Eye (tissue), 1 donor: Measurements from ENCODE around the gene CLDN6.

Experiments used
- DNase-seq: peaks from one replicate; pipeline ENCODE4 v3.0.0-alpha.2; 2015

The CLDN6 gene

GRCh38 chr16:3026609-3027488 lies 8.9 kb upstream of the CLDN6 start:
- no peak for DNase-seq

GRCh38 chr16:3026003-3026378 lies 8.0 kb upstream of the CLDN6 start:
- DNase-seq = no peak

DNA sequence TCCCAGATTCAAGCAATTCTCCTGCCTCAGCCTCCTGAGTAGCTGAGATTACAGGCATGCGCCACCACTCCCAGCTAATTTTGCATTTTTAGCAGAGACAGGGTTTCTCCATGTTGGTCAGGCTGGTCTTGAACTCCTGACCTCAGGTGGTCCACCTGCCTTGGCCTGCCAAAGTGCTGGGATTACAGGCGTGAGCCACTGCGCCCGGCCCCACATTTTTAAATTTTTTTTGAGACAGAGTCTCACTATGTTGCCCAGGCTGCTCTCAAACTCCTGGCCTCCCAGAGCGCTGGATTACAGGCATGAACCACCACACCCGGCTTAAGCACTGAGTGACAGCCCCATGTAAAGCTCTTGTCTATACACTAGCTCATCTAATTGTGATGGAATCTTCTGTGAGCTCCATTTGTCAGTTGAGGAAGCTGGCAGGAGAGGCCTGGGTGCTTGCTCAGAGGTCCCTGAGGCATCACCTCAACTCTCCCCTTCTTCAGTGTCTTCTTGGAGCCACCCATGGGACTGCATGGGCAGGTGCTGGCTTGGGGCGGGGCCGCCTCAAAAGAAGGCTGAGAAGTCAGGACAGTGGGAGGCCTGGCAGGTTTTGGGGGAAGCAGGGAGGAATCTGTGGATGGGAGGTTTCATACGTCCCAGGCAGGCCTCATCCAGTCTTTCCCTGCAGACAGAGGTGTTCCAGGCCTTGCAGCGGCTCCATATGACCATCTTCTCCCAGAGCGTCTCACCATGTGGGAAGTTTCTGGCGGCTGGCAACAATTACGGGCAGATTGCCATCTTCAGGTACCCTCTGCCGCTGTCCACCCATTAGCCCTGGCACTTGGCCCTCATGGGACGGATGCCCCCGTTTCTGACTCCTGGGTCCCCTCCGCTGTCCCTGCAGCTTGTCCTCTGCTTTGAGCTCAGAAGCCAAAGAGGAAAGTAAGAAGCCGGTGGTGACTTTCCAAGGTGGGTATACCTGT lies 7.3 kb upstream of the CLDN6 start:
- DNase-seq = no peak

DNA sequence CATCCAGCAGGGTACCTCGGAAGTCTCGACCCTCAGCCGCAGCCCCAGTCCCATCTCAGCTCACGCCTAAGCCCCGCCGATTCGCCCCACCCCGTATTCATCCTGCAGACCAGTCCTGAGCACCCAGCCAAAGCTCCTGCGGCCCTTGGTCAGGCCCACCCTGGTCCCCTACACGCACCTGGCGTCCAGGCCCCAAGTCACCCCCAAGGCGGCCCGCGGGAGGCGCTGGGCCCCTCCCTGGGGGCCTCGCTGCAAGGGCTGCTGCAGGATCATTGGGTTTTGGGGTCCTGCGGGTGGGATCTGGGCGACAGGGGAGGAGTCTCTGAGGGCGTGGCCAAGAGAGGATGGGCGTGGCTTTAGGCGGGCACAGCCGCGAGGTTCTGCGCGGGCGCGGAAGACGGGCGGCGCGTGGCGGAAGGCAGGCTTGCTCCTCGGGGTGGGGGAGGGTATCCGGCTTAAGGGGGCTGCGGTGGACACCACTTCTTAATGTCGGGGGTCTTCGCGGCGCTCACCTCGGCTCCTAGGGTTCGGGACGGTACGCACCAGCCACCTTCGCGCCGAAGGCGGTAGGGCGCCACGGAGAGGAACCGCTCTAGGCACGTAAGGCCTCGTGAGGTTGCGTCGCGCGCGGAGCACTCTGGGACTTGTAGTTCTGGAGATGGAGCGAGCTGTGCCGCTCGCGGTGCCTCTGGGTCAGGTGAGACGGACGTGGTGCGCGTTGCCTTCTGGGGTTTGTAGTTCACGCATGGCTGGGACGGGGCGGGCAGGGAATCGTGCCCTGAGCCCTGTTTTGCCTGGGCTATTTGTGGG lies 5.9 kb upstream of the CLDN6 start, which contains the start of the genes HCFC1R1 and THOC6:
TSS of gene HCFC1R1 (minus strand) at position 274 of the 810 bp plus-strand sequence. CDS start at position 273, 1 bp downstream.
TSS of gene THOC6 (plus strand) at position 367 of the 810 bp plus-strand sequence. CDS start at position 659, 292 bp downstream.
- peak; percentile 99 for DNase-seq

GRCh38 chr16:3023415-3023668 lies 5.4 kb upstream of the CLDN6 start:
- DNase-seq = no peak

GRCh38 chr16:3022684-3023414 lies 4.9 kb upstream of the CLDN6 start:
- no peak for DNase-seq

DNA sequence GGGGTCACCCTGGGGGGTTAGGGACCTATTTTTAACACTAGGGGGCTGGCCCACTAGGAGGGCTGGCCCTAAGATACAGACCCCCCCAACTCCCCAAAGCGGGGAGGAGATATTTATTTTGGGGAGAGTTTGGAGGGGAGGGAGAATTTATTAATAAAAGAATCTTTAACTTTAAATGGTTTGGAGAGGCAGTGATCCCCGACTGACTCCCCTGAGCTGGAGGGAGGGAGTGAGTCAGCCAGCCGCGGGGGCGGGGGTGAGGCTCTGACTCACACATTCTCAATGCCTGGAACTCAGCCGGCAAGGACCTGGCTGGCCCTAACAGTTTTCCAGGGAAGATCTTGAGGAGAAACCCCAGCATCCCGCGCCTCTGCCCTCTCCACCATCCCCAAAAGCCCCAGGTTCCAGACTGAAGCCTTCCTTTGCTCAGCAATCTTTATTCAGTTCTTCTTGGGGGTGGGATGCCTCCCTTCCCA lies 4.3 kb upstream of the CLDN6 start:
- peak; percentile 78 for DNase-seq

DNA sequence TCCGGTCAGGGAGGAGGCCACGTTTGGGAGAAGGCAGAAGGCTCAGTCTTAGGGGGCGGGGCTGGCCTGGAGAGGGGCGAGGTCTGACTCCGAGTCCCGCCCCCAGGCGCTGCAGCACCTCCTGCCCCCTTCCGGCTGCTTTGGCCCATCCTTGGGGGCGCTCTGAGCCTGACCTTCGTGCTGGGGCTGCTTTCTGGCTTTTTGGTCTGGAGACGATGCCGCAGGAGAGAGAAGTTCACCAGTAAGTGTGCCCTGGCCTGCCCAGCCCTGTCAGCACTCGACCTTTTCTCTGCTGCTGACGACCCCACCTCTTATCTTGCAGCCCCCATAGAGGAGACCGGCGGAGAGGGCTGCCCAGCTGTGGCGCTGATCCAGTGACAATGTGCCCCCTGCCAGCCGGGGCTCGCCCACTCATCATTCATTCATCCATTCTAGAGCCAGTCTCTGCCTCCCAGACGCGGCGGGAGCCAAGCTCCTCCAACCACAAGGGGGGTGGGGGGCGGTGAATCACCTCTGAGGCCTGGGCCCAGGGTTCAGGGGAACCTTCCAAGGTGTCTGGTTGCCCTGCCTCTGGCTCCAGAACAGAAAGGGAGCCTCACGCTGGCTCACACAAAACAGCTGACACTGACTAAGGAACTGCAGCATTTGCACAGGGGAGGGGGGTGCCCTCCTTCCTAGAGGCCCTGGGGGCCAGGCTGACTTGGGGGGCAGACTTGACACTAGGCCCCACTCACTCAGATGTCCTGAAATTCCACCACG lies 3.6 kb upstream of the CLDN6 start:
- DNase-seq = peak; percentile 81

- no peak for DNase-seq
Measured at GRCh38 chr16:3020604-3021448, 2.8 kb upstream of the CLDN6 start.

DNA sequence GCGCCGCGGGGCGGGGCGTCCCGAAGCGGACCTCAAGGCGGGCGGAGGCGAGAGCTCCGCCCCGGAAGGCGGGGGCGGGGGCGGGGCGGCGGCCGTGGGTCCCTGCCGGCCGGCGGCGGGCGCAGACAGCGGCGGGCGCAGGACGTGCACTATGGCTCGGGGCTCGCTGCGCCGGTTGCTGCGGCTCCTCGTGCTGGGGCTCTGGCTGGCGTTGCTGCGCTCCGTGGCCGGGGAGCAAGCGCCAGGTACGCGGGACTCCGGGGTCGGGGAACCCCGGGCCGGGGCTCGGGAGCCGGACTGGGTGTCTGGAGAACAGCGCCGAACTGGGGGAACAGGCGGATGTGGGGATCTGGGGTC lies 2.2 kb upstream of the CLDN6 start, which contains the start of gene TNFRSF12A:
TSS of gene TNFRSF12A (plus strand) at position 122 of the 357 bp plus-strand sequence. CDS start at position 152, 30 bp downstream.
- peak; percentile 89 for DNase-seq

- no peak for DNase-seq
Measured at GRCh38 chr16:3019594-3020246, 1.7 kb upstream of the CLDN6 start.

DNA sequence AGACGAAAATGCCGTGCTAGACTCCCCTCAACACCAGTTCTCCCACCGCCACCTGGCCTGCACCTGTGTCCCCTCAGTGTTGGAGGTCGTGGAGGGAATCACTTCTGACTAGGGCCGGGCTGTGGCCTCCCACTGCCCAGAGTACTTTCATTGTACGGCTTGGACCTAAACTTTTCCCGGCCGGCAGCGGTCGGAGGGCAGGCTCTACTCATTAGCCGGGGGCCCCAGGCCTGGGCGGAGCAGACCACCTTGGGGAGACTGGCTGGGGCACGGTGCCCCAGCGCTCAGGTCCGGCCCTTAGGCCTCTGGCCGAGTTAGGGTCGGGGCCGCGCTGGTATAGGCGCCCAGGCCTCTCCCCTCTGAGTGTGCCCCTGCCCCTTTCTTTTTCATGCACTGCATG lies 639 bp downstream of the CLDN6 start:
- DNase-seq = no peak

DNA sequence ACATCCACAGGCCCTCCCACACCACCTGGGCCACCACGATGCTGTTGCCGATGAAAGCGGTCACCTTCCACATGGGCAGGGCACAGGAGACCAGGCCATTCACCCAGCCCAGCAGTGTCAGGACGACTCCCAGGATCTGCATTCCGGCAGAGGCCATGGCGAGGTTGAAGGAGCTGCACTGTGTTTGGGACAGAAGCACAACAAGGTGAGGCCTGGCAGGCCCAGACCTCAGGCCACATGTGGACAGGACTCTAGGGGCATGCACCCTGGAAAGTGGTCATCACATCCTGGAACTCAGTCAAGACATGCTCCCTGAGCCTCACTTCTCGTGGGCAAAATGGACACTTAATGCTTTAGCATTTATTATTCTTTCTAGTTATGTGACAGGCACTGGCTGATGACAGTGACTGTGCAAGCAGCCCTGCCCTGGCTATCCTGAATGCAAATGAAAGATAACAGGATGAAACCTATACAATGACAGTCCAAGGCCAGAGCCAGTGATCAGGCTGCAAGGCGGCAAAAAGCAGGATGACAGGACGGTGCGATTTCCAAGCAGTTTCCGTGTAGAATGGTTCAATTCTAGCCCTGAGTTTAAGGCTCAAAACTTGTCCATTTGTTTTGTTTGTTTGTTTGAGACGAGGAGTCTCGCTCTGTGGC lies 2.0 kb downstream of the CLDN6 start:
- DNase-seq = no peak

- DNase-seq = no peak
Measured at GRCh38 chr16:3014971-3015370, 3.0 kb downstream of the CLDN6 start.

DNA sequence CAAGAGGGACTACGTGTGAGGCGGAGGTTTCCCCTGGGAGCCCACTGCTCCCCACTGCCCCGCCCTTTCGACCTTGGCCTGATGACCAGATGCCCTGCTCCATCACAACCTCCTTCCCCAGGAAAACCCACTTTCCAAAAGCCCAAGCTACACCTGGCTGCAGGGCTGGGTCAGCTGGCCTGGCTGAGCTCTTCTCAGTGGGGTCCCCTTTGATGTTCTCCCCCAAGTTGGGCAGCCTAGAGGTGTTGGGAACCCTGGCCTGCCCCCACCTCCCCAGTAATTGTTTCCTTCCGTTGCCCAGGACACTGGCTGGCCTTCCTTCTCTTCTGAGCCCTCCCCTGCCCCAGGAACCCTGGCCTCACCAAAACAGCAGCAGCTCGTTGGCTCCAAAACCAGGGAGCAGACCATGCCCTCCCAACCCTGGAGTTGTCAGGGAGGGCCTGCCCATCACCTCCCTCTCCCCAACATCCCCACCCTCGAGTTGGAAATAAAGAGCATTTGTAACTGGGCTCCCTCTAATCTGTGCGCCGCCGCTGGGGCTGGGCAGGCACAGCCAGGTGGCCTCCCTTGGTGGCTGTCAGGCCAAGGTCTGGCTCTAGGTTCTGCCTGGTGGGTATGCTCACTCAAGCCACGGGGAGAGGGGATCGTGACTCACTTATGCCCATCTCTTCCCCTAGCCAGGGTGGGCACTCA lies 3.8 kb downstream of the CLDN6 start:
- DNase-seq = no peak

- no peak for DNase-seq
Measured at GRCh38 chr16:3013491-3013951, 4.5 kb downstream of the CLDN6 start.

DNA sequence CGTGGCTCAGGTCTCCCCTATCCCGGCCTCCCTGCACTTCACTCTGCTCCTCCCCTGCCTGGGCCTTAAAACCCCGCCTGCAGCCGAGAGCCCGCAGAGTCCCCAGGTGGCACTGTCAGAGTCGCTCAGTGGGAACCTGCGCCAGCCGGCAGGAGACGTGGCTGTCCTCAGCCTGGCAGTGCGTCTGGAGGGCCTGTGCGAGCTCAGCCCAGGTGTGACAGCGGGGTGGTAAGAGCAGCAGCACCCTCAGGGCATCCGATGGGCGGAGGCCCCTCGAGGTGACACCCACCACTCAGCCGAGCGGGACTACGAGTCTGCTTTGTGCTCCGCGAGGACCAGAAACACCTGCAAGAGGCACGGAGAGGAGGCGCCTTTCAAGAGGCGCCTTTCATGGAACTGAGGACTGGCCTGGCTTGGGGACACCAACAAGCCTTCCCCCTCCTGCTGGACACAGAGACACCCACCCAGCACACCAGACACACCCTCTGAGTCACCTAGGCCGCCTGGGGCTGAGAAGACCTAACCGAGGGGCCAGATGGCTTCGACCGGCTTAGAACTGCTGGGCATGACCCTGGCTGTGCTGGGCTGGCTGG lies 5.1 kb downstream of the CLDN6 start, which contains the start of gene CLDN9:
TSS of gene CLDN9 (plus strand) at position 96 of the 593 bp plus-strand sequence. CDS start at position 536, 440 bp downstream.
- no peak for DNase-seq

DNA sequence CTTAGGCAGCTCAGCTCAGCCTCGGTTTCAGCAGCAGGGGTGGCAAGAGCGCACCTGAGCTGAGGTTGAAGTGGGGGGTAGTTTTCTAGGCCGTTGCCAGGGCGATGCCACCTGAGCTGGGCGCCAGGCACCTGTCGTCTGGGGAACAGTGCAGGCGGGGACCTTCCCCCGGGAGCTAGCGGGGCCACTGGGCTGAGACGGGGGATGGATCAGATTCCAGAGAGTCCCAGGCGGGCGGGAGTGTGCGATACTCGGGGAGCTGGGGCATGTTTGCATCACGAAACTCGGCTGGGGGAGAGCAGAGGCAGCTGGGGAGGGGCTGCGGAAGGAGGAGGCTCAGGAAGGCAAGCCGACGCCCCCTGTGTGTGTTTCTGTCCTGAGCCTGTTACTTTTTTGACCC lies 5.7 kb downstream of the CLDN6 start:
- no peak for DNase-seq
